ENCODE measurements around the gene NUDT5. TPM values are rescaled to one million over a fixed set of nuclear protein-coding genes. Genes with fewer than 3 reads are reported as not detected.

The NUDT5 gene
- total RNA-seq, 1 experiment from 2014 or later = 119 TPM

DNA sequence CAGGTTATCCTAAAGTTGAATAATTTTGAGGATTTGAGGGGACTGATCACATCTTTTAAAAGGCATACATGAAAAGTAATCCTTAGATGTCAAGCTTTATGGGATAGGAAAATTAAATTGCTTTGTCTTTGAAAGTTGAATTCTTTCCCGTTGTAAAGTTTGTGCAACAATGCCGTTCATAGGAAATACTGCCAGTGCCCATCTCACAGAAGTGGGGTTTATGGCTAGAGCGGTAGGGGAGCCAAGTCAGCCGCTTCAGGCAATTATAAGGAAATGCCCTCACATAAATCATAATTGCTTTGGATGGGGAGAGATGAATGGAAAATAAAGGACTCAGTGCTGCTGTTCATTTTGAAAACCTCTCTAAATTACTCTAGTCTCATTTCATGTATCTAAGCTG, 18.4 kb upstream of the NUDT5 start:
- Mint-ChIP-seq H3K4me3 (no peak overlapping the region), H3K9me3 (peaks cover 4% of the 10 kb centered on the region; the same call in 1 of the 2 replicates), H3K27ac (peak overlapping the region; percentile 88), H3K27me3 (ENCODE audit: low read depth) (no peaks in the 10 kb centered on the region), H3K36me3 (peaks cover 60% of the 10 kb centered on the region), H3K4me1 (no peaks in the 10 kb centered on the region)
- DNase-seq (ENCODE audit: low spot score) (no peak), ATAC-seq (no peak)
- TF ChIP-seq NFATC4 (CRISPR knock-in tag; IDR thresholded peaks at IDR 0.05) (no peak), NR2C2 (CRISPR knock-in tag; IDR thresholded peaks at IDR 0.05) (no peak), ATF1 (CRISPR knock-in tag; IDR thresholded peaks at IDR 0.05) (no peak), ZNF416 (CRISPR knock-in tag; IDR thresholded peaks at IDR 0.05) (no peak), JUN (CRISPR knock-in tag; IDR thresholded peaks at IDR 0.05) (no peak), ELF4 (CRISPR knock-in tag; IDR thresholded peaks at IDR 0.05; ENCODE audit: low read depth) (no peak), CREM (CRISPR knock-in tag; IDR thresholded peaks at IDR 0.05) (no peak), MXD4 (CRISPR knock-in tag; IDR thresholded peaks at IDR 0.05; ENCODE audit: borderline replicate concordance) (no peak), CREB1 (CRISPR knock-in tag; IDR thresholded peaks at IDR 0.05) (no peak), GABPB1 (CRISPR knock-in tag; IDR thresholded peaks at IDR 0.05) (no peak)
- TF ChIP-seq, protein P1, sequence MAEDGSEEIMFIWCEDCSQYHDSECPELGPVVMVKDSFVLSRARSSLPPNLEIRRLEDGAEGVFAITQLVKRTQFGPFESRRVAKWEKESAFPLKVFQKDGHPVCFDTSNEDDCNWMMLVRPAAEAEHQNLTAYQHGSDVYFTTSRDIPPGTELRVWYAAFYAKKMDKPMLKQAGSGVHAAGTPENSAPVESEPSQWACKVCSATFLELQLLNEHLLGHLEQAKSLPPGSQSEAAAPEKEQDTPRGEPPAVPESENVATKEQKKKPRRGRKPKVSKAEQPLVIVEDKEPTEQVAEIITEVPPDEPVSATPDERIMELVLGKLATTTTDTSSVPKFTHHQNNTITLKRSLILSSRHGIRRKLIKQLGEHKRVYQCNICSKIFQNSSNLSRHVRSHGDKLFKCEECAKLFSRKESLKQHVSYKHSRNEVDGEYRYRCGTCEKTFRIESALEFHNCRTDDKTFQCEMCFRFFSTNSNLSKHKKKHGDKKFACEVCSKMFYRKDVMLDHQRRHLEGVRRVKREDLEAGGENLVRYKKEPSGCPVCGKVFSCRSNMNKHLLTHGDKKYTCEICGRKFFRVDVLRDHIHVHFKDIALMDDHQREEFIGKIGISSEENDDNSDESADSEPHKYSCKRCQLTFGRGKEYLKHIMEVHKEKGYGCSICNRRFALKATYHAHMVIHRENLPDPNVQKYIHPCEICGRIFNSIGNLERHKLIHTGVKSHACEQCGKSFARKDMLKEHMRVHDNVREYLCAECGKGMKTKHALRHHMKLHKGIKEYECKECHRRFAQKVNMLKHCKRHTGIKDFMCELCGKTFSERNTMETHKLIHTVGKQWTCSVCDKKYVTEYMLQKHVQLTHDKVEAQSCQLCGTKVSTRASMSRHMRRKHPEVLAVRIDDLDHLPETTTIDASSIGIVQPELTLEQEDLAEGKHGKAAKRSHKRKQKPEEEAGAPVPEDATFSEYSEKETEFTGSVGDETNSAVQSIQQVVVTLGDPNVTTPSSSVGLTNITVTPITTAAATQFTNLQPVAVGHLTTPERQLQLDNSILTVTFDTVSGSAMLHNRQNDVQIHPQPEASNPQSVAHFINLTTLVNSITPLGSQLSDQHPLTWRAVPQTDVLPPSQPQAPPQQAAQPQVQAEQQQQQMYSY (CRISPR knock-in tag; IDR thresholded peaks at IDR 0.05) = no peak
- TF ChIP-seq, protein P2, sequence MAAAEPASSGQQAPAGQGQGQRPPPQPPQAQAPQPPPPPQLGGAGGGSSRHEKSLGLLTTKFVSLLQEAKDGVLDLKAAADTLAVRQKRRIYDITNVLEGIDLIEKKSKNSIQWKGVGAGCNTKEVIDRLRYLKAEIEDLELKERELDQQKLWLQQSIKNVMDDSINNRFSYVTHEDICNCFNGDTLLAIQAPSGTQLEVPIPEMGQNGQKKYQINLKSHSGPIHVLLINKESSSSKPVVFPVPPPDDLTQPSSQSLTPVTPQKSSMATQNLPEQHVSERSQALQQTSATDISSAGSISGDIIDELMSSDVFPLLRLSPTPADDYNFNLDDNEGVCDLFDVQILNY (CRISPR knock-in tag; IDR thresholded peaks at IDR 0.05) = no peak
- TF ChIP-seq, protein P3, sequence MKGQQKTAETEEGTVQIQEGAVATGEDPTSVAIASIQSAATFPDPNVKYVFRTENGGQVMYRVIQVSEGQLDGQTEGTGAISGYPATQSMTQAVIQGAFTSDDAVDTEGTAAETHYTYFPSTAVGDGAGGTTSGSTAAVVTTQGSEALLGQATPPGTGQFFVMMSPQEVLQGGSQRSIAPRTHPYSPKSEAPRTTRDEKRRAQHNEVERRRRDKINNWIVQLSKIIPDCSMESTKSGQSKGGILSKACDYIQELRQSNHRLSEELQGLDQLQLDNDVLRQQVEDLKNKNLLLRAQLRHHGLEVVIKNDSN (CRISPR knock-in tag; IDR thresholded peaks at IDR 0.05) = no peak
- TF ChIP-seq, protein P4, sequence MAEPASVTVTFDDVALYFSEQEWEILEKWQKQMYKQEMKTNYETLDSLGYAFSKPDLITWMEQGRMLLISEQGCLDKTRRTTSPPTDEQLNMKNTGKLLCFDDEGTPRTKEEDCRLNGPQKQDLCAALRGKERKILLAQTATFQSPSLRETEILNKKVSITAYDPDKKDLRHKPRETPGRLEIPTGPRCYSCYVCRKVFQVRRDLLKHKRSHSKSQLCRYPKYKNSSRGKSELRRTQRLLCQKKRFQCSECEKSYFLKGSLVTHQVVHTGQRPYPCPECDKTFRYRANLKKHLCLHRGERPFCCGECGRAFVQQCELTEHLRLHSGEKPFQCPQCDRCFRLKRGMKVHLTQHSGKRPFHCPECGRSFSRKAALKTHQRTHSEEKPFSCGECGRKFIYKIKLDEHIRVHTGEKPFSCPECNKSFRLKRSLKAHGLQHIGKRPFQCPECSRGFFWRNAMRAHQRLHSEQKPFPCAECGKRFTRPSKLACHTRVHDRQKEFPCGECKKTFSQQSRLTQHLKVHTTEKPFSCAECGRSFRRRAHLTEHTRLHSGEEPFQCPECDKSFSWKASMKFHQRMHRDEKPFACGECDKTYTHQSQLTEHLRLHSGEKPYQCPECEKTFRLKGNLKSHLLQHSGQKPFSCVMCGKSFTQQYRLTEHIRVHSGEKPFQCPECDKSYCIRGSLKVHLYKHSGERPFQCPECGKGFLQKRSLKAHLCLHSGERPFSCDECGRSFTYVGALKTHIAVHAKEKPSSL (CRISPR knock-in tag; conservative IDR thresholded peaks at IDR 0.05) = no peak
- TF ChIP-seq, protein P5, sequence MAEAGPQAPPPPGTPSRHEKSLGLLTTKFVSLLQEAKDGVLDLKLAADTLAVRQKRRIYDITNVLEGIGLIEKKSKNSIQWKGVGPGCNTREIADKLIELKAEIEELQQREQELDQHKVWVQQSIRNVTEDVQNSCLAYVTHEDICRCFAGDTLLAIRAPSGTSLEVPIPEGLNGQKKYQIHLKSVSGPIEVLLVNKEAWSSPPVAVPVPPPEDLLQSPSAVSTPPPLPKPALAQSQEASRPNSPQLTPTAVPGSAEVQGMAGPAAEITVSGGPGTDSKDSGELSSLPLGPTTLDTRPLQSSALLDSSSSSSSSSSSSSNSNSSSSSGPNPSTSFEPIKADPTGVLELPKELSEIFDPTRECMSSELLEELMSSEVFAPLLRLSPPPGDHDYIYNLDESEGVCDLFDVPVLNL (CRISPR knock-in tag; IDR thresholded peaks at IDR 0.05; ENCODE audit: borderline replicate concordance, low read depth) = no peak
- CTCF ChIA-PET = interaction anchor here (0.6 to 1.2 kb wide), 6 partner anchors 11 to 442 kb away, joined by 3 to 5 read pairs (median 3); partner anchors contain the start of genes CDC123 and NUDT5
- POLR2A ChIA-PET = no interaction called here

DNA sequence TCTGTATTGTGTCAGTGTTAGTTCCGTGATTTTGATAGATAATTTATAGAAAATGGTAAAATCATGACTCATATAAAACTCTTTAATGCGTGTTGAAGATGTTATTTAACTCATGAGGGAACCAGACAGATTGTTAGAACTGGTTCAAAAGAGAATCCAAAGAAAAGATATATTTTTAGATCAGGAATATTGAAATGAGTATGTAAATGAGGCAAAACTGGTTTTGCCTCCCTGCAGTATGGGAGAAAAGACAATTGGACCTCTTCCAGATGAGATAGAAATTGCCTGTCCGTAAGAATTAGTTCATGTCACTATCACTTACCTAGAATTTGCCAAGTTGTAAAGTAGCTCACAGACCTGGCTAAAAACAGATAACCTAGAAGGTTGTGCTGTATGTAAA, 17.9 kb upstream of the NUDT5 start:
- POLR2A ChIA-PET = no interaction called here
- H3K4me3 Mint-ChIP-seq = no peak overlapping the region
- no peak for DNase-seq (ENCODE audit: low spot score)
- peaks cover 4% of the 10 kb centered on the region; the same call in 1 of the 2 replicates for H3K9me3 Mint-ChIP-seq
- no peaks in the 10 kb centered on the region for H3K27me3 Mint-ChIP-seq (ENCODE audit: low read depth)
- no peak overlapping the region for H3K27ac Mint-ChIP-seq
- CTCF ChIA-PET = interaction anchor here (0.5 to 1.2 kb wide), 2 partner anchors 10 to 504 kb away, joined by 3 read pairs; no protein-coding TSS in a partner anchor
- H3K4me1 Mint-ChIP-seq = no peaks in the 10 kb centered on the region
- no peak for ATAC-seq
- H3K36me3 Mint-ChIP-seq = peaks cover 60% of the 10 kb centered on the region
- TF ChIP-seq, protein P6, sequence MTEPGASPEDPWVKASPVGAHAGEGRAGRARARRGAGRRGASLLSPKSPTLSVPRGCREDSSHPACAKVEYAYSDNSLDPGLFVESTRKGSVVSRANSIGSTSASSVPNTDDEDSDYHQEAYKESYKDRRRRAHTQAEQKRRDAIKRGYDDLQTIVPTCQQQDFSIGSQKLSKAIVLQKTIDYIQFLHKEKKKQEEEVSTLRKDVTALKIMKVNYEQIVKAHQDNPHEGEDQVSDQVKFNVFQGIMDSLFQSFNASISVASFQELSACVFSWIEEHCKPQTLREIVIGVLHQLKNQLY (CRISPR knock-in tag; IDR thresholded peaks at IDR 0.05) = no peak
- no peak for TF ChIP-seq TP53 (CRISPR knock-in tag; IDR thresholded peaks at IDR 0.05)
- TF ChIP-seq ZBTB21 (CRISPR knock-in tag; IDR thresholded peaks at IDR 0.05; ENCODE audit: borderline replicate concordance) = no peak
- TF ChIP-seq, protein P7, sequence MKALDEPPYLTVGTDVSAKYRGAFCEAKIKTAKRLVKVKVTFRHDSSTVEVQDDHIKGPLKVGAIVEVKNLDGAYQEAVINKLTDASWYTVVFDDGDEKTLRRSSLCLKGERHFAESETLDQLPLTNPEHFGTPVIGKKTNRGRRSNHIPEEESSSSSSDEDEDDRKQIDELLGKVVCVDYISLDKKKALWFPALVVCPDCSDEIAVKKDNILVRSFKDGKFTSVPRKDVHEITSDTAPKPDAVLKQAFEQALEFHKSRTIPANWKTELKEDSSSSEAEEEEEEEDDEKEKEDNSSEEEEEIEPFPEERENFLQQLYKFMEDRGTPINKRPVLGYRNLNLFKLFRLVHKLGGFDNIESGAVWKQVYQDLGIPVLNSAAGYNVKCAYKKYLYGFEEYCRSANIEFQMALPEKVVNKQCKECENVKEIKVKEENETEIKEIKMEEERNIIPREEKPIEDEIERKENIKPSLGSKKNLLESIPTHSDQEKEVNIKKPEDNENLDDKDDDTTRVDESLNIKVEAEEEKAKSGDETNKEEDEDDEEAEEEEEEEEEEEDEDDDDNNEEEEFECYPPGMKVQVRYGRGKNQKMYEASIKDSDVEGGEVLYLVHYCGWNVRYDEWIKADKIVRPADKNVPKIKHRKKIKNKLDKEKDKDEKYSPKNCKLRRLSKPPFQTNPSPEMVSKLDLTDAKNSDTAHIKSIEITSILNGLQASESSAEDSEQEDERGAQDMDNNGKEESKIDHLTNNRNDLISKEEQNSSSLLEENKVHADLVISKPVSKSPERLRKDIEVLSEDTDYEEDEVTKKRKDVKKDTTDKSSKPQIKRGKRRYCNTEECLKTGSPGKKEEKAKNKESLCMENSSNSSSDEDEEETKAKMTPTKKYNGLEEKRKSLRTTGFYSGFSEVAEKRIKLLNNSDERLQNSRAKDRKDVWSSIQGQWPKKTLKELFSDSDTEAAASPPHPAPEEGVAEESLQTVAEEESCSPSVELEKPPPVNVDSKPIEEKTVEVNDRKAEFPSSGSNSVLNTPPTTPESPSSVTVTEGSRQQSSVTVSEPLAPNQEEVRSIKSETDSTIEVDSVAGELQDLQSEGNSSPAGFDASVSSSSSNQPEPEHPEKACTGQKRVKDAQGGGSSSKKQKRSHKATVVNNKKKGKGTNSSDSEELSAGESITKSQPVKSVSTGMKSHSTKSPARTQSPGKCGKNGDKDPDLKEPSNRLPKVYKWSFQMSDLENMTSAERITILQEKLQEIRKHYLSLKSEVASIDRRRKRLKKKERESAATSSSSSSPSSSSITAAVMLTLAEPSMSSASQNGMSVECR (CRISPR knock-in tag; IDR thresholded peaks at IDR 0.05; ENCODE audit: borderline replicate concordance) = no peak
- TF ChIP-seq, protein P8, sequence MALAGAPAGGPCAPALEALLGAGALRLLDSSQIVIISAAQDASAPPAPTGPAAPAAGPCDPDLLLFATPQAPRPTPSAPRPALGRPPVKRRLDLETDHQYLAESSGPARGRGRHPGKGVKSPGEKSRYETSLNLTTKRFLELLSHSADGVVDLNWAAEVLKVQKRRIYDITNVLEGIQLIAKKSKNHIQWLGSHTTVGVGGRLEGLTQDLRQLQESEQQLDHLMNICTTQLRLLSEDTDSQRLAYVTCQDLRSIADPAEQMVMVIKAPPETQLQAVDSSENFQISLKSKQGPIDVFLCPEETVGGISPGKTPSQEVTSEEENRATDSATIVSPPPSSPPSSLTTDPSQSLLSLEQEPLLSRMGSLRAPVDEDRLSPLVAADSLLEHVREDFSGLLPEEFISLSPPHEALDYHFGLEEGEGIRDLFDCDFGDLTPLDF (CRISPR knock-in tag; IDR thresholded peaks at IDR 0.05) = no peak
- no peak for TF ChIP-seq ETV6 (CRISPR knock-in tag; IDR thresholded peaks at IDR 0.05)
